HCT116 (cell line): Measurements from ENCODE around the gene FTCD. TPM values are rescaled to one million over a fixed set of nuclear protein-coding genes. Genes with fewer than 3 reads are reported as not detected.

ENCODE experiments used
- ATAC-seq: fragments of 200-7000 bp; cut with Tn5 transposase; 2 replicates; pipeline ENCODE4 v1.9.1; 2020; ENCODE audit warnings: mild to moderate bottlenecking, moderate library complexity
- BruUV-seq: library from RNA; stranded (reverse); fragments of 400-500 nt; replicated peaks from 2 replicates; lab custom pipeline; 2021; lab: Mats Ljungman, UMichigan
- CTCF ChIA-PET: fragments of 300-600 bp; sonication (Branson Sonifier 250); formaldehyde crosslinking; loops from one replicate; lab custom pipeline; 2021; ENCODE audit warnings: antibody characterized with exemption; lab: Charles Lee
- POLR2A ChIA-PET: fragments of 300-600, 350-600 bp; sonication (Branson Sonifier 250); formaldehyde crosslinking; loops from one replicate; lab custom pipeline; 2021; ENCODE audit warnings: antibody characterized with exemption; lab: Charles Lee
- RAD21 ChIA-PET, 2 experiments: fragments of 300-600 bp; sonication (Branson Sonifier 250); formaldehyde crosslinking; loops; one replicate each; lab custom pipeline; 2023; ENCODE audit warnings: low total read pairs in 2 of 2; ENCODE audit not compliant: uncharacterized antibody in 2 of 2, unreplicated experiment in 2 of 2, low non-redundant PET in 1 of 2; lab: Charles Lee
- DNase-seq: peaks from one replicate; pipeline ENCODE4 v3.0.0-alpha.2; 2010; ENCODE audit warnings: low read depth, low spot score
- H2AFZ ChIP-seq: fragments of 200-600 bp; shearing (Covaris generic), sonication (generic); 2 replicates; pipeline ENCODE4 v1.6.1; 2017; ENCODE audit warnings: low read depth, mixed run types, mixed read lengths, antibody characterized with exemption, low read length; ENCODE audit not compliant: poor library complexity, severe bottlenecking
- H3K27ac ChIP-seq: 2 replicates; pipeline ENCODE4 v1.5.1; 2012; ENCODE audit warnings: low read depth, low read length
- H3K27me3 ChIP-seq: fragments of 200-600 bp; sonication (generic); 2 replicates; pipeline ENCODE4 v1.6.1; 2016; ENCODE audit warnings: mixed run types, low read length, mixed read lengths; ENCODE audit not compliant: insufficient read depth
- H3K36me3 ChIP-seq, 2 experiments: fragments of 200-500 bp in 1 of 2; fragments of 200-600 bp in 1 of 2; sonication (Bioruptor generic) in 1 of 2; sonication (generic) in 1 of 2; 2 replicates each; pipeline versions ENCODE4 v1.5.1 to v1.6.1; 2014 to 2016; ENCODE audit warnings: low read length in 2 of 2, inconsistent platforms in 1 of 2, mixed read lengths in 1 of 2, mixed run types in 1 of 2; ENCODE audit not compliant: insufficient read depth in 2 of 2, control insufficient read depth in 1 of 2
- H3K4me1 ChIP-seq, 2 experiments: fragments of 200-600 bp in 1 of 2; sonication (generic) in 1 of 2; 2 replicates each; pipeline versions ENCODE4 v1.5.1 to v1.6.1; 2012 to 2017; ENCODE audit warnings: low read length in 2 of 2, inconsistent platforms in 1 of 2, mild to moderate bottlenecking in 1 of 2, mixed read lengths in 1 of 2, mixed run types in 1 of 2, moderate library complexity in 1 of 2; ENCODE audit not compliant: insufficient read depth in 2 of 2, control insufficient read depth in 1 of 2
- H3K4me2 ChIP-seq: fragments of 200-600 bp; sonication (generic); 2 replicates; pipeline ENCODE4 v1.6.1; 2017; ENCODE audit warnings: mixed run types, low read length, mixed read lengths
- H3K4me3 ChIP-seq, 2 experiments: fragments of 200-600 bp in 1 of 2; sonication (generic) in 1 of 2; replicated peaks in 1 of 2; 2 replicates each; pipeline ENCODE4 v1.5.1; 2011 to 2016; ENCODE audit warnings: low read length in 2 of 2, control low read depth in 1 of 2, low read depth in 1 of 2, mild to moderate bottlenecking in 1 of 2, mixed read lengths in 1 of 2, mixed run types in 1 of 2
- H3K79me2 ChIP-seq: fragments of 200-600 bp; sonication (generic); 2 replicates; pipeline ENCODE4 v1.6.1; 2017; ENCODE audit warnings: mild to moderate bottlenecking, mixed run types, low read length, moderate library complexity, mixed read lengths; ENCODE audit not compliant: insufficient read depth
- H3K9ac ChIP-seq: fragments of 200-600 bp; sonication (generic); 2 replicates; pipeline ENCODE4 v1.6.1; 2016; ENCODE audit warnings: low read length, mixed read lengths
- H3K9me2 ChIP-seq: fragments of 200-600 bp; sonication (generic), shearing (Covaris generic); 2 replicates; pipeline ENCODE4 v1.6.1; 2017; ENCODE audit warnings: mixed run types, mild to moderate bottlenecking, moderate library complexity; ENCODE audit not compliant: insufficient read depth
- H3K9me3 ChIP-seq, 2 experiments: fragments of 200-500 bp in 1 of 2; fragments of 200-600 bp in 1 of 2; sonication (Bioruptor generic) in 1 of 2; sonication (generic) in 1 of 2; 2 replicates each; pipeline ENCODE4 v1.6.1; 2014 to 2017; ENCODE audit warnings: low read length in 2 of 2, mixed read lengths in 2 of 2, inconsistent platforms in 1 of 2, low read depth in 1 of 2, mild to moderate bottlenecking in 1 of 2, mixed run types in 1 of 2, moderate library complexity in 1 of 2; ENCODE audit not compliant: control insufficient read depth in 1 of 2, insufficient read depth in 1 of 2
- H4K20me1 ChIP-seq: fragments of 200-600 bp; sonication (generic), shearing (Covaris generic); 2 replicates; pipeline ENCODE4 v1.6.1; 2017; ENCODE audit warnings: mixed run types, mild to moderate bottlenecking, moderate library complexity; ENCODE audit not compliant: insufficient read depth
- CBX3 ChIP-seq: IDR thresholded peaks from 2 replicates; pipeline ENCODE4 v1.6.1; 2012; ENCODE audit warnings: low read depth
- CEBPB ChIP-seq: IDR thresholded peaks from 2 replicates; pipeline ENCODE4 v1.6.1; 2012; ENCODE audit warnings: low read depth
- EGR1 ChIP-seq: IDR thresholded peaks from 2 replicates; pipeline ENCODE4 v1.6.1; 2012; ENCODE audit warnings: low read depth
- EZH2 ChIP-seq: fragments of 200-600 bp; sonication (generic); IDR thresholded peaks from 2 replicates; pipeline ENCODE4 v1.6.1; 2017; ENCODE audit warnings: antibody characterized with exemption, mixed run types
- JUND ChIP-seq: IDR thresholded peaks from 2 replicates; pipeline ENCODE4 v1.6.1; 2012
- SP1 ChIP-seq: IDR thresholded peaks from 2 replicates; pipeline ENCODE4 v1.6.1; 2012; ENCODE audit warnings: low read depth
- TCF7L2 ChIP-seq: IDR thresholded peaks from 2 replicates; pipeline ENCODE4 v1.7.0; 2011; ENCODE audit warnings: borderline replicate concordance, inconsistent platforms; ENCODE audit not compliant: insufficient read depth, insufficient read length; ENCODE audit errors: extremely low read depth
- YY1 ChIP-seq: IDR thresholded peaks from 2 replicates; pipeline ENCODE4 v1.6.1; 2011; ENCODE audit warnings: low read length, low read depth, moderate library complexity, mild to moderate bottlenecking; ENCODE audit not compliant: insufficient replicate concordance; ENCODE audit errors: extremely low read depth
- ZFX ChIP-seq: fragments of 450-650 bp; IDR thresholded peaks from 2 replicates; pipeline ENCODE4 v1.6.1; 2017
- intact Hi-C: fragments of 100-400 bp; cut with micrococcal nuclease; formaldehyde crosslinking; loops from 2 replicates; pipeline ENCODE4 v1.10.0; 2022
- total RNA-seq: library from RNA; stranded (reverse); gene quantifications from one replicate; pipeline ENCODE4 v1.2.1, GENCODE V29; 2021; ENCODE audit not compliant: unreplicated experiment
- TF ChIP-seq, protein P1 (sequence below): IDR thresholded peaks from 2 replicates; pipeline ENCODE4 v1.6.1; 2012
- TF ChIP-seq, protein P2 (sequence below): IDR thresholded peaks from 2 replicates; pipeline ENCODE4 v1.6.1; 2012; ENCODE audit warnings: low read depth
- TF ChIP-seq, protein P3 (sequence below), 3 experiments: fragments of 200-600 bp in 1 of 3; sonication (generic) in 1 of 3; IDR thresholded peaks in 2 of 3; conservative IDR thresholded peaks in 1 of 3; 2 replicates each; pipeline ENCODE4 v1.5.1; 2012 to 2017; ENCODE audit warnings: low read depth in 2 of 3, low read length in 2 of 3, antibody characterized with exemption in 1 of 3, borderline replicate concordance in 1 of 3, control low read depth in 1 of 3, mild to moderate bottlenecking in 1 of 3, mixed read lengths in 1 of 3, mixed run types in 1 of 3, moderate library complexity in 1 of 3; ENCODE audit not compliant: insufficient read depth in 1 of 3

FTCD gene
- total RNA-seq, 1 experiment from 2014 or later: 2.5 TPM

DNA sequence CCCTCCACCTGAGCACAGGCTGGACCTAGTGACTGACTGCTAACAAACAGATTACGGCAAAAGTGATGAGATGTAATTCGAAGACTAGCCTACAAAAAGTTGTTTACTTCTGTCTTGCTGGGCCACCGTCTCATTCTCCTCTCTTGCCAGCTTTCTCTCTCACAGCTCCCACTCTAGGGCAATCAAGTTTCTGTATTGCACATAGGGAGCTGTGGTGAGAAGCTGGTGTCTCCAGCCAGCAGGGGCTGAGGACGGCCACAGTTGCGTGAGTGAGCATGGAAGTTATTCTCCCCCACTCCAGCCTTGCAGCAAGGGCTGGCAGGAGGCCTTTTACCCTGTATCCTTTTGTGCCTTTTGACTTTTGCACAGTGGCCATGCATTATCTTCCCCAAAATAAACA lies 66.1 kb downstream of the FTCD start:
- no peak overlapping the region for H3K9ac ChIP-seq
- H3K4me3 ChIP-seq: no peak overlapping the region
- no peak overlapping the region for H3K4me2 ChIP-seq
- RAD21 ChIA-PET: no interaction called here
- no peak overlapping the region for H2AFZ ChIP-seq
- no peaks in the 10 kb centered on the region for H3K4me1 ChIP-seq
- POLR2A ChIA-PET: no interaction called here
- H4K20me1 ChIP-seq: no peaks in the 10 kb centered on the region
- H3K36me3 ChIP-seq: no peaks in the 10 kb centered on the region
- CTCF ChIA-PET: no interaction called here
- TF ChIP-seq ZFX (no peak), EZH2 (no peak), EGR1 (no peak), CEBPB (no peak), YY1 (no peak), JUND (no peak), SP1 (no peak), CBX3 (no peak), TCF7L2 (no peak)
- TF ChIP-seq, protein P1, sequence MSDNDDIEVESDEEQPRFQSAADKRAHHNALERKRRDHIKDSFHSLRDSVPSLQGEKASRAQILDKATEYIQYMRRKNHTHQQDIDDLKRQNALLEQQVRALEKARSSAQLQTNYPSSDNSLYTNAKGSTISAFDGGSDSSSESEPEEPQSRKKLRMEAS: no peak
- TF ChIP-seq, protein P2, sequence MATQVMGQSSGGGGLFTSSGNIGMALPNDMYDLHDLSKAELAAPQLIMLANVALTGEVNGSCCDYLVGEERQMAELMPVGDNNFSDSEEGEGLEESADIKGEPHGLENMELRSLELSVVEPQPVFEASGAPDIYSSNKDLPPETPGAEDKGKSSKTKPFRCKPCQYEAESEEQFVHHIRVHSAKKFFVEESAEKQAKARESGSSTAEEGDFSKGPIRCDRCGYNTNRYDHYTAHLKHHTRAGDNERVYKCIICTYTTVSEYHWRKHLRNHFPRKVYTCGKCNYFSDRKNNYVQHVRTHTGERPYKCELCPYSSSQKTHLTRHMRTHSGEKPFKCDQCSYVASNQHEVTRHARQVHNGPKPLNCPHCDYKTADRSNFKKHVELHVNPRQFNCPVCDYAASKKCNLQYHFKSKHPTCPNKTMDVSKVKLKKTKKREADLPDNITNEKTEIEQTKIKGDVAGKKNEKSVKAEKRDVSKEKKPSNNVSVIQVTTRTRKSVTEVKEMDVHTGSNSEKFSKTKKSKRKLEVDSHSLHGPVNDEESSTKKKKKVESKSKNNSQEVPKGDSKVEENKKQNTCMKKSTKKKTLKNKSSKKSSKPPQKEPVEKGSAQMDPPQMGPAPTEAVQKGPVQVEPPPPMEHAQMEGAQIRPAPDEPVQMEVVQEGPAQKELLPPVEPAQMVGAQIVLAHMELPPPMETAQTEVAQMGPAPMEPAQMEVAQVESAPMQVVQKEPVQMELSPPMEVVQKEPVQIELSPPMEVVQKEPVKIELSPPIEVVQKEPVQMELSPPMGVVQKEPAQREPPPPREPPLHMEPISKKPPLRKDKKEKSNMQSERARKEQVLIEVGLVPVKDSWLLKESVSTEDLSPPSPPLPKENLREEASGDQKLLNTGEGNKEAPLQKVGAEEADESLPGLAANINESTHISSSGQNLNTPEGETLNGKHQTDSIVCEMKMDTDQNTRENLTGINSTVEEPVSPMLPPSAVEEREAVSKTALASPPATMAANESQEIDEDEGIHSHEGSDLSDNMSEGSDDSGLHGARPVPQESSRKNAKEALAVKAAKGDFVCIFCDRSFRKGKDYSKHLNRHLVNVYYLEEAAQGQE: no peak
- TF ChIP-seq, protein P3, sequence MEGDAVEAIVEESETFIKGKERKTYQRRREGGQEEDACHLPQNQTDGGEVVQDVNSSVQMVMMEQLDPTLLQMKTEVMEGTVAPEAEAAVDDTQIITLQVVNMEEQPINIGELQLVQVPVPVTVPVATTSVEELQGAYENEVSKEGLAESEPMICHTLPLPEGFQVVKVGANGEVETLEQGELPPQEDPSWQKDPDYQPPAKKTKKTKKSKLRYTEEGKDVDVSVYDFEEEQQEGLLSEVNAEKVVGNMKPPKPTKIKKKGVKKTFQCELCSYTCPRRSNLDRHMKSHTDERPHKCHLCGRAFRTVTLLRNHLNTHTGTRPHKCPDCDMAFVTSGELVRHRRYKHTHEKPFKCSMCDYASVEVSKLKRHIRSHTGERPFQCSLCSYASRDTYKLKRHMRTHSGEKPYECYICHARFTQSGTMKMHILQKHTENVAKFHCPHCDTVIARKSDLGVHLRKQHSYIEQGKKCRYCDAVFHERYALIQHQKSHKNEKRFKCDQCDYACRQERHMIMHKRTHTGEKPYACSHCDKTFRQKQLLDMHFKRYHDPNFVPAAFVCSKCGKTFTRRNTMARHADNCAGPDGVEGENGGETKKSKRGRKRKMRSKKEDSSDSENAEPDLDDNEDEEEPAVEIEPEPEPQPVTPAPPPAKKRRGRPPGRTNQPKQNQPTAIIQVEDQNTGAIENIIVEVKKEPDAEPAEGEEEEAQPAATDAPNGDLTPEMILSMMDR (IDR thresholded peaks at IDR 0.05 in 2 of 3, conservative IDR thresholded peaks at IDR 0.05 in 1 of 3; ENCODE audit: borderline replicate concordance in 1 of 3, insufficient read depth in 1 of 3, low read depth in 2 of 3, low read length in 2 of 3): no peak
- intact Hi-C loops: no loop called here
- H3K9me2 ChIP-seq: no peaks in the 10 kb centered on the region
- no peaks in the 10 kb centered on the region for H3K9me3 ChIP-seq
- DNase-seq (no peak), ATAC-seq (no peak)
- no TSS peak for BruUV-seq
- no peaks in the 10 kb centered on the region for H3K79me2 ChIP-seq
- no peak overlapping the region for H3K27ac ChIP-seq
- no peaks in the 10 kb centered on the region for H3K27me3 ChIP-seq
